H1 (cell line): ENCODE measurements around the gene TRNP1.

Experiments used
- ATF3 ChIP-seq: IDR thresholded peaks from 2 replicates; pipeline ENCODE4 v1.6.1; 2011; ENCODE audit warnings: low read depth, mild to moderate bottlenecking, low read length; ENCODE audit not compliant: insufficient read depth
- CTCF ChIP-seq, 3 experiments: IDR thresholded peaks; 1 replicate in 2 of 3; 2 replicates in 1 of 3; pipeline versions ENCODE4 v1.5.1 to v1.6.1; 2011; ENCODE audit warnings: low read length in 3 of 3, mild to moderate bottlenecking in 3 of 3, inconsistent platforms in 2 of 3, low read depth in 1 of 3, moderate library complexity in 1 of 3; ENCODE audit not compliant: insufficient read depth in 1 of 3; ENCODE audit errors: control extremely low read depth in 1 of 3
- EGR1 ChIP-seq: IDR thresholded peaks from 2 replicates; pipeline ENCODE4 v1.6.1; 2011; ENCODE audit warnings: low read depth, low read length, borderline replicate concordance
- EZH2 ChIP-seq: fragments of 200-600 bp; sonication (generic); IDR thresholded peaks from 2 replicates; pipeline ENCODE4 v1.7.1; 2012; ENCODE audit warnings: low read depth, mild to moderate bottlenecking, moderate library complexity, low read length, inconsistent platforms; ENCODE audit not compliant: severe bottlenecking
- MAX ChIP-seq: IDR thresholded peaks from 2 replicates; pipeline ENCODE4 v1.6.1; 2012; ENCODE audit warnings: inconsistent platforms
- NRF1 ChIP-seq: IDR thresholded peaks from 2 replicates; pipeline ENCODE4 v1.6.1; 2011; ENCODE audit warnings: mild to moderate bottlenecking, low read depth, low read length, improper control_type of control experiment
- PHF8 ChIP-seq: fragments of 200-600 bp; sonication (generic); conservative IDR thresholded peaks from 2 replicates; pipeline ENCODE4 v1.7.1; 2012; ENCODE audit warnings: low read depth, mild to moderate bottlenecking, inconsistent platforms, low read length, moderate library complexity
- POLR2A ChIP-seq, 2 experiments: IDR thresholded peaks; 1 replicate in 1 of 2; 2 replicates in 1 of 2; pipeline ENCODE4 v1.6.1; 2011; ENCODE audit warnings: low read depth in 2 of 2, low read length in 2 of 2, mild to moderate bottlenecking in 2 of 2; ENCODE audit errors: control extremely low read depth in 1 of 2
- RAD21 ChIP-seq, 2 experiments: IDR thresholded peaks in 1 of 2; conservative IDR thresholded peaks in 1 of 2; 2 replicates each; pipeline ENCODE4 v1.6.1; 2011; ENCODE audit warnings: low read depth in 2 of 2, low read length in 2 of 2, improper control_type of control experiment in 1 of 2, inconsistent platforms in 1 of 2, mild to moderate bottlenecking in 1 of 2, moderate library complexity in 1 of 2
- RNF2 ChIP-seq: fragments of 200-900, 300-1000 bp; sonication (generic); IDR thresholded peaks from 2 replicates; pipeline ENCODE4 v1.7.1; 2016; ENCODE audit warnings: borderline replicate concordance, low read depth, mild to moderate bottlenecking, antibody characterized with exemption, low read length; ENCODE audit not compliant: poor library complexity, severe bottlenecking; ENCODE audit errors: missing control alignments
- TAF1 ChIP-seq: IDR thresholded peaks from 2 replicates; pipeline ENCODE4 v1.6.1; 2011; ENCODE audit warnings: mild to moderate bottlenecking, low read depth, low read length
- USF2 ChIP-seq: IDR thresholded peaks from 2 replicates; pipeline ENCODE4 v1.6.1; 2011; ENCODE audit warnings: low read length, improper control_type of control experiment
- ZNF274 ChIP-seq: IDR thresholded peaks from 2 replicates; pipeline ENCODE4 v1.7.0; 2012; ENCODE audit warnings: low read length, borderline replicate concordance; ENCODE audit errors: extremely low read depth

GRCh38 chr1:27011976-27012563, 18.6 kb downstream of the TRNP1 start:
- TF ChIP-seq POLR2A (IDR thresholded peaks at IDR 0.05; ENCODE audit: control extremely low read depth in 1 of 2, low read depth in 2 of 2, low read length in 2 of 2) (no peak), EGR1 (no peak), ZNF274 (no peak), RAD21 (IDR thresholded peaks at IDR 0.05 in 1 of 2, conservative IDR thresholded peaks at IDR 0.05 in 1 of 2; ENCODE audit: low read depth in 2 of 2, low read length in 2 of 2) (no peak), ATF3 (no peak), TAF1 (no peak), EZH2 (no peak), RNF2 (no peak), CTCF (IDR thresholded peaks at IDR 0.05; ENCODE audit: control extremely low read depth in 1 of 3, insufficient read depth in 1 of 3, low read depth in 1 of 3, low read length in 3 of 3) (no peak), MAX (no peak), USF2 (no peak), PHF8 (no peak), NRF1 (no peak)
